T-helper 17 cell (primary cell): Measurements from ENCODE around the gene ZMYM3. TPM values are rescaled to one million over a fixed set of nuclear protein-coding genes. Genes with fewer than 3 reads are reported as not detected.
"Not testable (repeated sequence)": the region's sequence is repeated elsewhere in the genome, so short reads cannot be mapped to it uniquely, and the experiment has no call there.

Experiments
- ATAC-seq: fragments of 150-1000 bp; cut with Tn5 transposase; 2 replicates; pipeline ENCODE4 v1.10.0; 2021; ENCODE audit warnings: mild to moderate bottlenecking, moderate library complexity
- DNase-seq, 3 donors: peaks; one replicate each; pipeline versions ENCODE4 v3.0.0 to v3.0.0-alpha.2; 2020 to 2021
- H3K9me3 ChIP-seq: one replicate; pipeline ENCODE4 v1.7.0; 2013; ENCODE audit warnings: low read length, mild to moderate bottlenecking; ENCODE audit not compliant: control insufficient read depth, poor library complexity, severe bottlenecking
- H3K27ac Mint-ChIP-seq: one replicate; pipeline ENCODE4 v1.8.0; 2022; ENCODE audit warnings: mild to moderate bottlenecking, moderate library complexity, mixed read lengths
- H3K27me3 Mint-ChIP-seq: one replicate; pipeline ENCODE4 v1.8.0; 2022; ENCODE audit warnings: mixed read lengths
- H3K36me3 Mint-ChIP-seq: one replicate; pipeline ENCODE4 v1.8.0; 2022; ENCODE audit warnings: low read depth, mixed read lengths
- H3K4me1 Mint-ChIP-seq: one replicate; pipeline ENCODE4 v1.8.0; 2022; ENCODE audit warnings: mild to moderate bottlenecking, mixed read lengths
- H3K4me3 Mint-ChIP-seq: one replicate; pipeline ENCODE4 v1.8.0; 2022; ENCODE audit warnings: mild to moderate bottlenecking, moderate library complexity, mixed read lengths
- total RNA-seq, 4 donors: library from RNA in 2 of 4; stranded (reverse) in 2 of 4; gene quantifications; one replicate each; pipeline ENCODE4 v1.2.3 and lab custom pipeline; 2022 to 2026

ZMYM3 gene
- total RNA-seq, result 10 to 100 TPM; 15.2 to 18.1 TPM
- total RNA-seq (lab: John Stamatoyannopoulos, UW), result 29.3 to 34.0 reads per million in 2 donors

DNA sequence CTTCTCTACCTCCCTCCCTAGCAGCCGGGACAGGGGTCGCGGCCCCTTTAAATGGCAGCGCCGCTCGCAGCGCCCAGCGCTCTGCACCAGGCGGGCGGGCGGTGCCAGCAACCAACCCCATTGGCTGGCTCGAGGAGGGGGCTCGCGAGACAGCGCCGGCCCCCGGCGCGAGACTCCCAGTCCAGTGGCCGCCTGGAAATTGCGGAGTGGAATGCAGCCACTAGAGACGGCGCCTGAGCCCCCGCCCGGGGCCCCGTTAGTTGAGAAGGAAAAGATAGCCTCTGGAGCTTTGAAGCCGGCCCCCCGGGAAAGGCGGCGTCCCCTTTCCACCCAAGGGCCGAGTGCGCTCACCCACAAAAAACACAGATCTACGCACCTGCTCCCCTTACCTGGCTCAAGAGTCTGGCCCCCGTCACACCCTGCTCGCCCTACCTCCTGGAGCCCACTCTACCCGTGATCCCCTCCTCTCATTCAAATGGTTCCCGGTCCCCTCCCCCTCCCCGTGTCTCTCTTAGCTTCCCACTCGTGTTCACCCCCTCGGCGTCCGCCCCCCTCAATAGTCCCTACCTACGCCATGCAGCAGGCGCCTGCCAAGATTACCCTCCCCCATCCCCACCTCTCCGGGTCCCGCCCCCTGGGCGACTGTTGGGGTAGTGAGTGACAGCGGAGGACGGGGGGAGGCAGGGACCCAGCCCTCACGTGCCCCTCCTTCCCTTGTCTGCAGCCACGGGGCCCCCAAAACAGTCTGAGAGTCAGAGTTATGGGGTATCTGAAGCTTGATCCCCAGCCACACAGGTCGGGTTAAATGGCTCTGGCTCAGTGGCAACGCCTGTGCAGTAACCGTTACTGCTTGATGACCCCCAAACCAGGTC is at the start of gene ZMYM3:
Gene ZMYM3, minus strand, starts transcription at position 49 of the 872 bp plus-strand sequence. CDS start 885 bp downstream, outside the sequence.
- no peaks in the 10 kb centered on the region for H3K9me3 ChIP-seq
- Mint-ChIP-seq H3K36me3 (no peaks in the 10 kb centered on the region), H3K4me3 (peak within 1 kb of the TSS; percentile 96), H3K27me3 (no peaks in the 10 kb centered on the region), H3K4me1 (peaks cover 15% of the 10 kb centered on the region), H3K27ac (peak within 1 kb of the TSS; percentile 93)
- DNase-seq (peak; percentile 55 to 70 (median 66)), ATAC-seq (peak; percentile 87)

DNA sequence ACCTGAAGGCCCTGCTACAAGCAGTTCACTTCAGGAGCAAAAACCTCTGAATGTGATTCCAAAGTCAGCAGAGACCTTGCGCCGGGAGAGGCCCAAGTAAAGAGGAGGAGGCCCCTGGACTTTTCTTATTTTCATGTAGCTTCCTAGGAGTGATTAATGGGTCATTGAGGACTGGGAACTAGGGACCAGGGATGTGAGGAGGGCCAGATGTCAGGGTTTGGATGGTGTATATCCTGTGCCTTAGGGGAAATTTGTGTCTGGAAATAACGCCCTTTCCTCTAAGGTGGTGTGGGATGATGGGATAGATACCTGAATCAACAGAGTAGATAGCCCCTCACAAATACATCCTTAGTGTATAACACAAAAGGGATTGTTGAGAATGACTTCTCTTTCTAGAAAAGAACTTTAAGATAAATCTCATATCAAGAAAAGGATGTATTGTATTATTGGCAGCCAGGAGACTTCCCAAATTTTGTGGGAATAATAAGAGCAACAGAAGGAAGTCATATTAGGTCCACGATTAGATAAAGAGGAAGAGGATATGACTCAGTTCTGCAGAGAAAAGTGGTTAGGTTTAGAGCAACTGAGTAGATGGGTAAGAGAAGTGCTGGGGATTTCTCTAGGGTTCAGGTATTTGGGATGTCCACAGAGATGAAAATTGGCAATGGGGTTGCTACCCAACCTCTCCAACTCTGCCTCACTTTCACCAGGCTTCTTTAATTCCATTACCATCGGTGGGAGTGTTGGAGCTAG is 48.7 kb upstream of the ZMYM3 start:
- Mint-ChIP-seq H3K36me3 (peaks cover 4% of the 10 kb centered on the region), H3K27ac (peak overlapping the region; percentile 83), H3K4me1 (peaks cover 2% of the 10 kb centered on the region), H3K4me3 (no peak overlapping the region), H3K27me3 (no peaks in the 10 kb centered on the region)
- DNase-seq (no peak), ATAC-seq (peak; percentile 35)
- no peaks in the 10 kb centered on the region for H3K9me3 ChIP-seq

- Mint-ChIP-seq H3K4me1 (peaks cover 2% of the 10 kb centered on the region), H3K36me3 (peaks cover 4% of the 10 kb centered on the region), H3K27ac (peak within 1 kb of the TSS; percentile 83), H3K4me3 (peak within 1 kb of the TSS; percentile 67), H3K27me3 (no peaks in the 10 kb centered on the region)
- ATAC-seq, result no peak
- DNase-seq, result no peak
- H3K9me3 ChIP-seq, result no peaks in the 10 kb centered on the region
These were observed 47.4 kb upstream of the ZMYM3 start, which contains the start of gene ITGB1BP2 for GRCh38 chrX:71301195-71301924. ITGB1BP2 (plus strand) TSS chrX:71301750; CDS start chrX:71301807, 57 bp downstream.

DNA sequence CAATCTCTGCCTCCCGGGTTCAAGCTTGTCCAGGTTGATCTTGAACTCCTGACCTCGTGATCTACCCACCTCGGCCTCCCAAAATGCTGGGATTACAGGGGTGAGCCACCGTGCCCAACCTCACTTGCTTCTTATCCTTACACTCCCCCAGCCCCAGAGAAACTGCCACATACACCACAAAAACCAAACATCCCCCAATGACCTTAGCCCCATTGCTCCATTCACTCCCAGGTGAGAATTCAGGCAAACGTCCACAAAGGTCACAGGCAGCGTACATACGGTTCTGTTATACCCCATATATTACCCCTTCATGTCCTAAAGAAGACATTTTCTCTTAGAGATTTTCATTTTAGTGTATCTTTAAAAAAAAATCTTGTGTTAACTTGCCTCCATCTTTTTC is 46.6 kb upstream of the ZMYM3 start:
- peak; percentile 24 for ATAC-seq
- H3K4me3 Mint-ChIP-seq, result peak overlapping the region; percentile 31
- H3K36me3 Mint-ChIP-seq, result not testable (repeated sequence)

DNA sequence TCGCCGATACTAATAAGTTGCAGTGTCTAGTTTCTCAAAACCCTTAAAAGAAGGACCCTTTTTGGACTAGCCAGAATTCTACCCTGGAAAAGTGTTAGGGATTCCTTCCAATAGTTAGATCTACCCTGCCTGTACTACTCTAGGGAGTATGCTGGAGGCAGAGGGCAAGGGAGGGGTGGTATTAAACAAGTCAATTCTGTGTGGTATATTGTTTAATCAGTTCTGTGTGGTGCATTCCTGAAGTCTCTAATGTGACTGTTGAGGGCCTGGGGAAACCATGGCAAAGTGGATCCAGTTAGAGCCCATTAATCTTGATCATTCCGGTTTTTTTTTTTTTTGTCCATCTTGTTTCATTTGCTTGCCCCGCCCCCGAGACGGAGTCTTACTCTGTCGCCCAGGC is 46.1 kb upstream of the ZMYM3 start:
- H3K36me3 Mint-ChIP-seq, H3K4me1 Mint-ChIP-seq, H3K9me3 ChIP-seq, ATAC-seq, DNase-seq, H3K27me3 Mint-ChIP-seq: not testable (repeated sequence)
- peak overlapping the region; percentile 31 for H3K4me3 Mint-ChIP-seq
- peak overlapping the region; percentile 19 for H3K27ac Mint-ChIP-seq

More for the DNA sequence above, 46.6 kb upstream of the ZMYM3 start:
- not testable (repeated sequence) for H3K9me3 ChIP-seq, DNase-seq, H3K27me3 Mint-ChIP-seq, H3K4me1 Mint-ChIP-seq
- H3K27ac Mint-ChIP-seq, result peak overlapping the region; percentile 19

- Mint-ChIP-seq H3K27me3 (no peaks in the 10 kb centered on the region), H3K36me3 (peaks cover 4% of the 10 kb centered on the region), H3K4me1 (peaks cover 2% of the 10 kb centered on the region), H3K27ac (no peak overlapping the region), H3K4me3 (no peak overlapping the region)
- H3K9me3 ChIP-seq, result no peaks in the 10 kb centered on the region
- DNase-seq (no peak), ATAC-seq (no peak)
These were observed 44.2 kb upstream of the ZMYM3 start for GRCh38 chrX:71298119-71298518.

DNA sequence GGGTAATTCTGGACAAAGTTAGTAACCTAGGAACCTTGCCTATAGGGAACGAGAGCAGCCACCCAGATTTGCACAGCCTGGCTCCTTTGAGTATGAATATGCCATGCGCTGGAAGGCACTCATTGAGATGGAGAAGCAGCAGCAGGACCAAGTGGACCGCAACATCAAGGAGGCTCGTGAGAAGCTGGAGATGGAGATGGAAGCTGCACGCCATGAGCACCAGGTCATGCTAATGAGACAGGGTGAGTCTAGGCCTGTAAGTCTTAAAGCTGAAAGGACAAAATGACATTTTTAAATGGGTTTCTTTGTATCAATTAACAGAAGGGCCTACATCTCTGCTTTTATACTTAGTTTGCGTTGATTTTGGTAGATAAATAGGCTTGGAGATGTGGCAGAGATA is 42.9 kb upstream of the ZMYM3 start:
- Mint-ChIP-seq H3K4me1 (peaks cover 2% of the 10 kb centered on the region), H3K4me3 (no peak overlapping the region), H3K36me3 (peaks cover 4% of the 10 kb centered on the region), H3K27me3 (no peaks in the 10 kb centered on the region), H3K27ac (no peak overlapping the region)
- H3K9me3 ChIP-seq, result no peaks in the 10 kb centered on the region
- ATAC-seq (no peak), DNase-seq (no peak)

- Mint-ChIP-seq H3K4me3 (no peak overlapping the region), H3K27me3 (no peaks in the 10 kb centered on the region), H3K4me1 (peaks cover 2% of the 10 kb centered on the region), H3K27ac (no peak overlapping the region), H3K36me3 (no peaks in the 10 kb centered on the region)
- no peaks in the 10 kb centered on the region for H3K9me3 ChIP-seq
- no peak for DNase-seq
- ATAC-seq, result no peak
These were observed 38.9 kb upstream of the ZMYM3 start for GRCh38 chrX:71292669-71293365.

DNA sequence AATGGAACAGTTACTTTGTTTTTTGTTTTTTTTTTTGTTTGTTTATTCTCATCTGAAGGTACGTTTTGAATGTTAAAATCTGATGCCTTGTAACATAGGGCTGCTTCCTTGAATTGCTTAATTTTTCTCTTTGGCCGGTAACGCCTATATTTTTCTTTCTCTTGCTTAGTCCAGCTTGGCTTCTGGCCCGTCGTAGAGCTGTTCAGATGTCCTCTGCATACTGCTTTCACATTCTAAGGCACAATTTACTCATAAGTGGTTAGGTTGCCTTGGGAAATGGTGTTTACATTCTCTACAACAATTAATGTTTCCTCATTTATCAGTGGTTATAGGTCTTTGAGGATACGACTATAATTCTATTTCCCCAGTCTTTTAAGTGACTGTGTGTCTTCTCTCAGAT is 37.4 kb upstream of the ZMYM3 start:
- no peaks in the 10 kb centered on the region for H3K9me3 ChIP-seq

DNA sequence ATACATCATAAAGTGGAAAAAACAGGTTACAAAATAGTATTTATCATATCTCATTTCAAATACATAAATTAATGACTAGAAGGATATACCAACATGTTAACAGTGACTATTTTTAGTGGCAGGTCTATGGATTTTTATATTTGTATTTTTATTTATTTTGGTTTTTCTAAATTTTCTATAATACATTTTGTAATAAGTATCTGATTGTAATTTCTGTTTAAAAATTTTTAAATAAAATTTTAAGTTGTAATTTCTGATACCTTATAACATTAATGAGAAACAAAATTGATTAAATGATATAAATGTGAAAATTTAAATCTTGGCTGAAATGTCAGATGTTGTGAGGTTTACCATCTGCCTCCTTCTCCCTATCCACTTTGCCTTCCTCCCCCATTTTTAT is 32.0 kb upstream of the ZMYM3 start:
- ATAC-seq (no peak), DNase-seq (no peak)
- H3K27ac Mint-ChIP-seq, result no peak overlapping the region
- H3K36me3 Mint-ChIP-seq, result peaks cover 2% of the 10 kb centered on the region
- H3K27me3 Mint-ChIP-seq, result no peaks in the 10 kb centered on the region
- peak overlapping the region; percentile 69 for H3K4me3 Mint-ChIP-seq
- H3K4me1 Mint-ChIP-seq, result peaks cover 6% of the 10 kb centered on the region
- no peaks in the 10 kb centered on the region for H3K9me3 ChIP-seq

More for the DNA sequence above, 37.4 kb upstream of the ZMYM3 start:
- ATAC-seq (no peak), DNase-seq (no peak)
- Mint-ChIP-seq H3K4me1 (peaks cover 2% of the 10 kb centered on the region), H3K4me3 (no peak overlapping the region), H3K36me3 (no peaks in the 10 kb centered on the region), H3K27ac (peak overlapping the region; percentile 6), H3K27me3 (no peaks in the 10 kb centered on the region)

DNA sequence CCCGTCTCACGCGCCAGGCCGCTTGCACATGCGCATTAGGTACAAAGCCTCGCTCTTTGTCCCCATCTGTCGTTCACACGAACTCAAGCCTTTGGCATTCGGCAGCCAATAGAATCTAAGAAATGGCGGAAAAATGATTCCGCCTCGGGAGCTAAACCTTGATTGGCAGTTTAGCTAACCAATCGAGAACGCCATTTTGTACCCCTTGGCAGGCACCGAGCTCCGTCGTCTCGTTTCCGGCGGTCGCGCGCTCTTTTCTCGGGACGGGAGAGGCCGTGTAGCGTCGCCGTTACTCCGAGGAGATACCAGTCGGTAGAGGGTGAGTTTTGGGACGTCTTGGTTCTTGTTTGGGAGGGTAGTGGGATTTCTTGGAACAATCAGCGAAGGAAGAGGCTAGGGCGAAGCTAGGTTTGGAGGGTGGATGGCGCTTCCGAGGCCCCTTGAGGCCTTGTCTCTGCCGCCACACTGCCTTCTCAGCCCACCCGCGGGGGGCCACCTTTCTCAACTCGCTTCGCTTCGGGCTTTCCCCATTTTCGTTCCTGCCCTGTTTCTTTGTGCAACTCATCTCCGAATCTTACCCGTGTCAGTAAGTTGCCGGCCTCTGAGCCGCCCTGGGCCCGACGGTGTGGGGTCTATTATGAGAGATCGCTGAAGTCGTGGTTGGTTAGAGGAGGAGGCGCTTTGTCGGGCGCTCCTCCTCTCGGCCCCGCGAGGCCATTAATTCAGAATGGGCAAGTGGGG is 29.6 kb upstream of the ZMYM3 start, which contains the start of gene NONO:
Gene NONO, plus strand, starts transcription at position 233 of the 741 bp plus-strand sequence. CDS start 7,003 bp downstream, outside the sequence.
- peak within 1 kb of the TSS; percentile 98 for H3K27ac Mint-ChIP-seq
- H3K9me3 ChIP-seq, result no peaks in the 10 kb centered on the region
- peaks cover 4% of the 10 kb centered on the region for H3K4me1 Mint-ChIP-seq
- DNase-seq (peak; percentile 64 to 70 (median 68)), ATAC-seq (peak; percentile 87)
- no peaks in the 10 kb centered on the region for H3K27me3 Mint-ChIP-seq
- peaks cover 2% of the 10 kb centered on the region for H3K36me3 Mint-ChIP-seq
- H3K4me3 Mint-ChIP-seq, result peak within 1 kb of the TSS; percentile 98
